Left renal pelvis (tissue), 4 donors: ENCODE results near the gene FSIP1. TPM values are rescaled to one million over a fixed set of nuclear protein-coding genes. Genes with fewer than 3 reads are reported as not detected.

Source experiments
- DNase-seq, 4 donors: peaks; one replicate each; pipeline ENCODE4 v3.0.0-alpha.2; 2013; ENCODE audit warnings: low read depth in 4 of 4, low spot score in 3 of 4
- polyA plus RNA-seq, 4 donors: library from polyadenylated mRNA; unstranded; fragments of 120-200 nt; gene quantifications; one replicate each; pipeline ENCODE4 v1.2.1, GENCODE V29; 2013; ENCODE audit not compliant: insufficient read length in 4 of 4

The FSIP1 gene
- polyA plus RNA-seq, 4 donors = 0.26 to 4.0 (median 1.8) TPM

GRCh38 chr15:39690881-39691634 is 91.6 kb downstream of the FSIP1 start:
- no peak for DNase-seq

GRCh38 chr15:39687965-39688364 is 94.7 kb downstream of the FSIP1 start:
- no peak for DNase-seq

- peak in 1 of 4 donors; percentile 32 for DNase-seq
Measured at GRCh38 chr15:39685999-39686613, 96.5 kb downstream of the FSIP1 start.

GRCh38 chr15:39685367-39685766 is 97.3 kb downstream of the FSIP1 start:
- no peak for DNase-seq

- no peak for DNase-seq
Measured at GRCh38 chr15:39684233-39684632, 98.4 kb downstream of the FSIP1 start.

GRCh38 chr15:39682366-39682765 is 100.3 kb downstream of the FSIP1 start:
- no peak for DNase-seq

- DNase-seq = no peak
Measured at GRCh38 chr15:39680868-39681267, 101.8 kb downstream of the FSIP1 start.

- DNase-seq = no peak
Measured at GRCh38 chr15:39672666-39673065, 110.0 kb downstream of the FSIP1 start.

GRCh38 chr15:39672184-39672583 is 110.5 kb downstream of the FSIP1 start:
- no peak for DNase-seq

GRCh38 chr15:39670687-39671086 is 112.0 kb downstream of the FSIP1 start:
- DNase-seq = no peak

GRCh38 chr15:39669661-39670060 is 113.0 kb downstream of the FSIP1 start:
- no peak for DNase-seq

- DNase-seq = no peak
Measured at GRCh38 chr15:39669241-39669640, 113.4 kb downstream of the FSIP1 start.

- DNase-seq = no peak
Measured at GRCh38 chr15:39668457-39668856, 114.2 kb downstream of the FSIP1 start.

- no peak for DNase-seq
Measured at GRCh38 chr15:39667382-39668127, 115.1 kb downstream of the FSIP1 start.

- DNase-seq = no peak
Measured at GRCh38 chr15:39666677-39667076, 116.0 kb downstream of the FSIP1 start.

GRCh38 chr15:39665629-39666250 is 116.9 kb downstream of the FSIP1 start:
- DNase-seq = no peak

GRCh38 chr15:39663704-39664250 is 118.9 kb downstream of the FSIP1 start:
- DNase-seq = no peak

GRCh38 chr15:39661776-39662175 is 120.9 kb downstream of the FSIP1 start:
- no peak for DNase-seq

GRCh38 chr15:39658740-39659139 is 123.9 kb downstream of the FSIP1 start:
- no peak for DNase-seq

GRCh38 chr15:39657668-39658067 is 125.0 kb downstream of the FSIP1 start:
- no peak for DNase-seq

GRCh38 chr15:39657181-39657580 is 125.5 kb downstream of the FSIP1 start:
- no peak for DNase-seq
